GM21367 (cell line): ENCODE measurements around the gene IL34.
"Not testable (repeated sequence)": the region's sequence is repeated elsewhere in the genome, so short reads cannot be mapped to it uniquely, and the experiment has no call there.

ENCODE experiments used
- ATAC-seq: cut with Tn5 transposase; IDR thresholded peaks from one replicate; pipeline ENCODE4 v1.9.1; 2021; ENCODE audit not compliant: unreplicated experiment

IL34 gene

GRCh38 chr16:70646260-70647241, at the start of gene IL34:
Gene IL34, plus strand, starts transcription at chr16:70646559. Its CDS starts 389 bp downstream, at chr16:70646948.
- ATAC-seq = no peak

GRCh38 chr16:70597135-70597835, 49.1 kb upstream of the IL34 start:
- ATAC-seq = no peak

GRCh38 chr16:70598937-70599503, 47.3 kb upstream of the IL34 start:
- ATAC-seq = no peak

GRCh38 chr16:70600730-70601129, 45.6 kb upstream of the IL34 start:
- ATAC-seq = no peak

GRCh38 chr16:70601576-70602575, 44.5 kb upstream of the IL34 start:
- no peak for ATAC-seq

- ATAC-seq = no peak
These were observed 43.5 kb upstream of the IL34 start for GRCh38 chr16:70602831-70603230.

- ATAC-seq = no peak
These were observed 41.7 kb upstream of the IL34 start for GRCh38 chr16:70604407-70605282.

GRCh38 chr16:70605283-70605657, 41.1 kb upstream of the IL34 start:
- no peak for ATAC-seq

- ATAC-seq = no peak
These were observed 37.8 kb upstream of the IL34 start for GRCh38 chr16:70608521-70608920.

- no peak for ATAC-seq
These were observed 35.8 kb upstream of the IL34 start for GRCh38 chr16:70610273-70611223.

GRCh38 chr16:70611224-70611598, 35.1 kb upstream of the IL34 start:
- no peak for ATAC-seq

- no peak for ATAC-seq
These were observed 34.5 kb upstream of the IL34 start for GRCh38 chr16:70611785-70612303.

GRCh38 chr16:70612931-70613330, 33.4 kb upstream of the IL34 start:
- ATAC-seq = no peak

GRCh38 chr16:70614208-70614951, 32.0 kb upstream of the IL34 start:
- no peak for ATAC-seq

GRCh38 chr16:70615945-70616344, 30.4 kb upstream of the IL34 start:
- ATAC-seq = no peak

- ATAC-seq = not testable (repeated sequence)
These were observed 24.5 kb upstream of the IL34 start for GRCh38 chr16:70621864-70622263.

- ATAC-seq = no peak
These were observed 18.7 kb upstream of the IL34 start for GRCh38 chr16:70627696-70628095.
